HepG2 (cell line): ENCODE results near the gene TACC3. TPM values are rescaled to one million over a fixed set of nuclear protein-coding genes. Genes with fewer than 3 reads are reported as not detected.
A peak's percentile ranks its signal among the peaks of the same experiment; 100 is the strongest.

Experiments
- ATF7 ChIP-seq, 2 experiments: fragments of 450-650 bp in 1 of 2; sonication (generic) in 1 of 2; formaldehyde crosslinking in 1 of 2; IDR thresholded peaks; 2 replicates each; pipeline versions ENCODE4 v1.4.0 to v1.6.1; 2016 to 2020; ENCODE audit warnings: antibody characterized with exemption in 1 of 2, mild to moderate bottlenecking in 1 of 2, missing genetic modification reagents in 1 of 2
- FOXK1 ChIP-seq: sonication (generic); formaldehyde crosslinking; IDR thresholded peaks from 2 replicates; pipeline ENCODE4 v1.4.0; 2020; ENCODE audit warnings: low read depth, missing genetic modification reagents, borderline replicate concordance
- FOXO4 ChIP-seq: sonication (generic); formaldehyde crosslinking; conservative IDR thresholded peaks from 2 replicates; pipeline ENCODE4 v1.8.1; 2023; ENCODE audit warnings: missing genetic modification reagents
- MIER3 ChIP-seq: IDR thresholded peaks from 2 replicates; pipeline ENCODE4 v1.6.1; 2016; ENCODE audit warnings: missing compliant biosample characterization, borderline replicate concordance
- NFE2 ChIP-seq: sonication (generic); formaldehyde crosslinking; IDR thresholded peaks from 2 replicates; pipeline ENCODE4 v1.4.0; 2020; ENCODE audit warnings: missing genetic modification reagents
- SAP130 ChIP-seq: IDR thresholded peaks from 2 replicates; pipeline ENCODE4 v1.6.1; 2016; ENCODE audit warnings: low read depth
- SIX4 ChIP-seq: sonication (generic); formaldehyde crosslinking; IDR thresholded peaks from 2 replicates; pipeline ENCODE4 v1.4.0; 2020; ENCODE audit warnings: missing genetic modification reagents
- ZFP36 ChIP-seq: fragments of 150-350 bp; IDR thresholded peaks from 2 replicates; pipeline ENCODE4 v1.6.1; 2018; ENCODE audit warnings: borderline replicate concordance, low read length, low read depth; ENCODE audit not compliant: partially characterized antibody
- ZNF12 ChIP-seq: sonication (generic); formaldehyde crosslinking; IDR thresholded peaks from 2 replicates; pipeline ENCODE4 v1.5.0; 2020; ENCODE audit warnings: missing genetic modification reagents
- ZNF574 ChIP-seq: sonication (generic); formaldehyde crosslinking; IDR thresholded peaks from 2 replicates; pipeline ENCODE4 v1.4.0; 2020; ENCODE audit warnings: missing genetic modification reagents
- ZNF614 ChIP-seq: IDR thresholded peaks from 2 replicates; pipeline ENCODE4 v1.6.1; 2018; ENCODE audit warnings: missing biosample characterization, missing genetic modification reagents, inconsistent platforms, borderline replicate concordance
- polyA plus RNA-seq, 8 experiments: library from polyadenylated mRNA; depleted of rRNA in 3 of 8; stranded (reverse) in 7 of 8; unstranded in 1 of 8; fragments of >200 nt; fragmentation: Illumina TruSeq in 4 of 8; extraction: Trizol in 4 of 8; gene quantifications; 2 replicates each; pipeline versions ENCODE4 v1.2.1 to v1.2.3, GENCODE V29; 2011 to 2016; ENCODE audit warnings: low read depth in 4 of 8, missing spikeins in 1 of 8, mixed read lengths in 1 of 8; ENCODE audit not compliant: insufficient read depth in 1 of 8
- total RNA-seq, 5 experiments: library from RNA; depleted of rRNA; stranded (reverse); fragments of >200 nt; fragmentation: Illumina TruSeq; extraction: Trizol; gene quantifications; 2 replicates each; pipeline ENCODE4 v1.2.3, GENCODE V29; 2016; ENCODE audit warnings: low read depth in 1 of 5
- TF ChIP-seq, protein P1 (sequence below): sonication (generic); formaldehyde crosslinking; IDR thresholded peaks from 2 replicates; pipeline ENCODE4 v1.5.0; 2020; ENCODE audit warnings: mild to moderate bottlenecking, missing genetic modification reagents, borderline replicate concordance
- TF ChIP-seq, protein P2 (sequence below): sonication (generic); formaldehyde crosslinking; IDR thresholded peaks from 2 replicates; pipeline ENCODE4 v1.8.0; 2022; ENCODE audit warnings: missing genetic modification reagents, low read depth, mild to moderate bottlenecking, borderline replicate concordance

The TACC3 gene
- total and polyA plus RNA-seq, 2 of the 13 experiments (the other 11 are each of a cell fraction or from before 2014, with no cell fraction given): 20.3 to 21.2 TPM

DNA sequence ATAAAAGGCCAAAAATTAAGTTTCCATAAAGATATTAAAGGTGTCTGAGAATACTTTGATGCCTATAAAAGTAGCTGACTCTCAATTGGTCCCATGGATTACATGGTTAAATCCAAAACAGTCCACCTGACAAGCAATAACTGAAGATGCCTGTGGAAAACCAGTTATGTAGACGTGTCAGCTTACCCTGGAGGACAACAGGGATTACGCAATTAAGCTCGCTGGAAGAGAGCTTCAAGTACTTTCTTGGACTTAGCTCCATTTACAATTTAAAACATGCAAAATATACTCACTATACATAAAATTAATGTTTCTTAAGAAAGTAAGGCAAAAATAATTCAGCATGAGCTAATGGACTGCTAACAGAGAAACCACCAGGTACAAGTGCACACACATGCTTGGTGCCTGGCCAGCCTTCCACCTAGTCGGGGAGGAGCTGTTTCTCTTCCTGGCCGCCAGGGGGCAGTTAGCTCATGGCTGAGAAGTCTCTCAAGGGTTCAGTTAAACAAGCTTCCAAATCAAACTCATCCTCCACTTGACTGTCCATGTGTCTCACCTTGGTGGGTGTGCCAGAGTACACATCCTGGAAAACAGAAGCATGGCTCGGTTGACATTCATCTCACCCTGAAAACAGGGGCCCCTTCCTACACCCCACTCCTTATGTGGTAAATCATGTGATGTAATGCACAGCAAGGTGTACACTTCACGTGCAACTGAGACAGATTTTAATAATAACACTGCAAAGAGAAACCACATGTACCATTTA, 28.0 kb upstream of the TACC3 start (continued):
- TF ChIP-seq ZNF574 (CRISPR knock-in tag) (peak; percentile 77), SAP130 (peak; percentile 56; the same call in 1 of the 2 replicates), MIER3 (0 out of 2 replicates have a peak, but pooled peaks have one; percentile 28), NFE2 (no peak), ZFP36 (peak; percentile 84), ZNF614 (CRISPR knock-in tag) (peak; percentile 56; the same call in 1 of the 2 replicates), FOXO4 (CRISPR knock-in tag) (0 out of 2 replicates have a peak, but pooled peaks have one; percentile 53), FOXK1 (peak; percentile 56; the same call in 1 of the 2 replicates), SIX4 (CRISPR knock-in tag) (no peak), ZNF12 (CRISPR knock-in tag) (no peak), ATF7 (IDR thresholded peaks at IDR 0.05) (no peak), ATF7 (CRISPR knock-in tag; IDR thresholded peaks at IDR 0.05) (no peak)
- TF ChIP-seq, protein P1, sequence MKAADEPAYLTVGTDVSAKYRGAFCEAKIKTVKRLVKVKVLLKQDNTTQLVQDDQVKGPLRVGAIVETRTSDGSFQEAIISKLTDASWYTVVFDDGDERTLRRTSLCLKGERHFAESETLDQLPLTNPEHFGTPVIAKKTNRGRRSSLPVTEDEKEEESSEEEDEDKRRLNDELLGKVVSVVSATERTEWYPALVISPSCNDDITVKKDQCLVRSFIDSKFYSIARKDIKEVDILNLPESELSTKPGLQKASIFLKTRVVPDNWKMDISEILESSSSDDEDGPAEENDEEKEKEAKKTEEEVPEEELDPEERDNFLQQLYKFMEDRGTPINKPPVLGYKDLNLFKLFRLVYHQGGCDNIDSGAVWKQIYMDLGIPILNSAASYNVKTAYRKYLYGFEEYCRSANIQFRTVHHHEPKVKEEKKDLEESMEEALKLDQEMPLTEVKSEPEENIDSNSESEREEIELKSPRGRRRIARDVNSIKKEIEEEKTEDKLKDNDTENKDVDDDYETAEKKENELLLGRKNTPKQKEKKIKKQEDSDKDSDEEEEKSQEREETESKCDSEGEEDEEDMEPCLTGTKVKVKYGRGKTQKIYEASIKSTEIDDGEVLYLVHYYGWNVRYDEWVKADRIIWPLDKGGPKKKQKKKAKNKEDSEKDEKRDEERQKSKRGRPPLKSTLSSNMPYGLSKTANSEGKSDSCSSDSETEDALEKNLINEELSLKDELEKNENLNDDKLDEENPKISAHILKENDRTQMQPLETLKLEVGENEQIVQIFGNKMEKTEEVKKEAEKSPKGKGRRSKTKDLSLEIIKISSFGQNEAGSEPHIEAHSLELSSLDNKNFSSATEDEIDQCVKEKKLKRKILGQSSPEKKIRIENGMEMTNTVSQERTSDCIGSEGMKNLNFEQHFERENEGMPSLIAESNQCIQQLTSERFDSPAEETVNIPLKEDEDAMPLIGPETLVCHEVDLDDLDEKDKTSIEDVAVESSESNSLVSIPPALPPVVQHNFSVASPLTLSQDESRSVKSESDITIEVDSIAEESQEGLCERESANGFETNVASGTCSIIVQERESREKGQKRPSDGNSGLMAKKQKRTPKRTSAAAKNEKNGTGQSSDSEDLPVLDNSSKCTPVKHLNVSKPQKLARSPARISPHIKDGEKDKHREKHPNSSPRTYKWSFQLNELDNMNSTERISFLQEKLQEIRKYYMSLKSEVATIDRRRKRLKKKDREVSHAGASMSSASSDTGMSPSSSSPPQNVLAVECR (CRISPR knock-in tag): peak; percentile 50; the same call in 1 of the 2 replicates
- TF ChIP-seq, protein P2, sequence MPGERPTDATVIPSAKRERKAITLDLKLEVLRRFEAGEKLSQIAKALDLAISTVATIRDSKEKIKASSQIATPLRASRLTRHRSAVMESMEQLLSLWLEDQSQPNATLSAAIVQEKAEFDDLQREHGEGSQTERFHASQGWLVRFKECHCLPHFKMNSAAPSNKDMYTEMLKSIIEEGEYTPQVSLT: no peak
